PFSK-1 (cell line): ENCODE data around the gene FSTL1.

Source experiments
- POLR2AphosphoS5 ChIP-seq: IDR thresholded peaks from 2 replicates; pipeline ENCODE4 v1.6.1; 2012; ENCODE audit warnings: low read depth, mild to moderate bottlenecking, control low read depth, low read length, moderate library complexity
- REST ChIP-seq, 2 experiments: IDR thresholded peaks; 2 replicates each; pipeline versions ENCODE4 v1.6.1 to v1.8.0; 2011 to 2012; ENCODE audit warnings: low read depth in 2 of 2, low read length in 2 of 2, control low read depth in 1 of 2, inconsistent platforms in 1 of 2, mild to moderate bottlenecking in 1 of 2, moderate library complexity in 1 of 2; ENCODE audit not compliant: insufficient read depth in 1 of 2

- TF ChIP-seq POLR2AphosphoS5 (no peak), REST (IDR thresholded peaks at IDR 0.05; ENCODE audit: insufficient read depth in 1 of 2, low read depth in 2 of 2, low read length in 2 of 2) (no peak)
Measured at GRCh38 chr3:120344349-120344748, 106.4 kb downstream of the FSTL1 start.
